Astrocyte of the spinal cord (primary cell): ENCODE results near the gene RBMX.

Experiments used
- DNase-seq: peaks from one replicate; pipeline ENCODE4 v3.0.0; 2011; ENCODE audit warnings: low read depth, low spot score
- H3K4me3 ChIP-seq: 2 replicates; pipeline ENCODE4 v1.5.1; 2011; ENCODE audit warnings: low read depth, mild to moderate bottlenecking, low read length, moderate library complexity
- CTCF ChIP-seq: IDR thresholded peaks from 2 replicates; pipeline ENCODE4 v1.5.1; 2012; ENCODE audit warnings: low read depth, mild to moderate bottlenecking, low read length, inconsistent platforms
- in situ Hi-C: cut with HindIII; loops from 2 replicates; pipeline ENCODE4 v1.10.0; 2017; ENCODE audit warnings: low sequenced_read_pairs

The RBMX gene

GRCh38 chrX:136872091-136872700 is 8.3 kb downstream of the RBMX start:
- no peak for TF ChIP-seq CTCF
- H3K4me3 ChIP-seq, result no peak overlapping the region
- in situ Hi-C loops, result no loop called here
- no peak for DNase-seq

DNA sequence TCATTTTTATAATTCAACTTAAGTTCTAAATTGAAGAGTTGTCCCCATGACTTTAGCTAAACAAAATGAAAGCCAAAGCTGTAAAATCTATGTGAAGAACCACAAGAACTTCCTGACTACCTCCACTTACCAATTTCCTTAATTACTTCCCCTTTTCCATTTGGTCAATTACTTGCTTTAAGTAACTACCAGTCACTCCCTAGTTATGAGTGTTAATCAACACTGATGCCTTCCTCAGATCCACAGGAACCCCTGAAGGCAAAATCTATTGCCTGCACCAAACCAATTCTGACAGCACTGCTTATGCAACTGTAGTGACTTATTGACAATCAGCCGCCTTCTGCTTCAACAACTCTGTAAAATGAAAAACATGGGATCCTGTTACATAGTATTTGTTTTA is 10.5 kb downstream of the RBMX start:
- no peak for TF ChIP-seq CTCF
- in situ Hi-C loops, result no loop called here

GRCh38 chrX:136868283-136869055 is 12.1 kb downstream of the RBMX start:
- TF ChIP-seq CTCF, result no peak
- in situ Hi-C loops, result no loop called here
- no peak overlapping the region for H3K4me3 ChIP-seq
- no peak for DNase-seq

More for the DNA sequence above, 10.5 kb downstream of the RBMX start:
- DNase-seq, result no peak
- no peak overlapping the region for H3K4me3 ChIP-seq

- in situ Hi-C loops, result no loop called here
- no peak for TF ChIP-seq CTCF
Measured at GRCh38 chrX:136867518-136867917, 13.0 kb downstream of the RBMX start.

DNA sequence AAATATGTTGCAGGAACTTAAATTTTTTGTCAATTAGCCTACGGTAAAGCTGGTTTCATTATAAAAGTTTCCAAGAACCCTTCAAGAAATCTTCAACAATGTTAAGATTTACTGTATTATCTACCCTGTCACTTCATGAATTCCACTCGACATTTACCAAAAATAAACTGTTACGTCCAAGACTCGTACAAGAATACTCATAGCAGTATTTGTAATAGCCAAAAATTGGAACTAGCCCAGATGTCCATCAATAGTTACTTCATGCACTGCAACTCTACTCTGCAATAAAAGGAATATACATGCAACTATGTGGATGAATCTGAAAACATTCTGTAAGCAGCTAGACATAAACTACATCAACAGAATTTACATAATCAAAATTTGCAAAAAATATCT is 13.4 kb downstream of the RBMX start:
- no peak overlapping the region for H3K4me3 ChIP-seq
- no peak for TF ChIP-seq CTCF
- in situ Hi-C loops, result no loop called here
- no peak for DNase-seq

More at GRCh38 chrX:136867518-136867917, 13.0 kb downstream of the RBMX start:
- DNase-seq, result no peak
- no peak overlapping the region for H3K4me3 ChIP-seq

DNA sequence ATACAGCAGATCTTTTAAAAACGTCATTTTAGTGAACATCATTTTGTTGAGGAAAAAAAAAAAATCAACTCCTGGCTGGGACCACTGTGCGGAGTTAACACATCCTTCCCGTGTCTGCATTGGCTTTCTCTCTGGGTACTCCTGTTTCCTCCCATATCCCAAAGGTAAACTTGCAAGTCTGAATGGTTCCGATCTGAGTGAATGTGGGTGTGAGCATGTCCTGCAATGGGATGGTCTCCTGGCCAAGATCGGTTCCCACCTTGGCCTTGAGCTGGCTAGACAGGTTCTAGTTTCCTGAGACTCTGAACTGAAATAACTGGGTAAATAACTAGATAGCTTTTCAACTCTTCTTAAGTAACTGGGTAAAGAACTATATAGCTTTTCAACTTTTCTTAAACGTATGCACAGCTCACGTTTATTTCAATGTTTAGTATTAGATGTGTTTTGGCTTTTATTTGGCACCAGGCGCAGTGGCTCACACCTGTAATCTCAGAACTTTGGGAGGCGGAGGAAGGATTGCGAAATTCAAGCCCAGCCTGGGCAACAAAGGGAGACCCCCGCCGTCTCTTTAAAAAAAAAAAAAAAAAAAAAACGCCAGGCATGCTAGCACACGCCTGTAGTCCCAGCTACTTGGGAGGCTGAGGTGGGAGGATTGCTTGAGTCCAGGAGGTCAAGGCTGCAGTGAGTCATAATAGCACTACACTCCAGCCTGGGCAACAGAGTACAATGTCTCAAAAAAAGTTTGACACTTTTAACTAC is 14.0 kb downstream of the RBMX start:
- H3K4me3 ChIP-seq, result no peak overlapping the region
- no peak for TF ChIP-seq CTCF
- no peak for DNase-seq
- in situ Hi-C loops, result no loop called here
